Muscle of back (tissue), 10 donors: ENCODE results near the gene SLC17A8. TPM values are rescaled to one million over a fixed set of nuclear protein-coding genes. Genes with fewer than 3 reads are reported as not detected.

Experiments
- polyA plus RNA-seq, 10 donors: library from polyadenylated mRNA; unstranded; fragments of 120-200 nt; gene quantifications; one replicate each; pipeline ENCODE4 v1.2.1, GENCODE V29; 2013; ENCODE audit not compliant: insufficient read length in 10 of 10

Gene SLC17A8
- polyA plus RNA-seq, 10 donors = 0.05 to 0.74 (median 0.39) TPM

Other genes starting within 250 kb of the SLC17A8 start
- 10 to 100 TPM; 14.2 to 20.2 (median 16.4) TPM for gene BLTP3B, start 214.2 kb upstream of the SLC17A8 start, polyA plus RNA-seq
- gene ACTR6, start 156.3 kb upstream of the SLC17A8 start, polyA plus RNA-seq = 10 to 100 TPM; 19.6 to 23.7 (median 22.0) TPM
- gene DEPDC4, start 90.0 kb upstream of the SLC17A8 start, polyA plus RNA-seq = 1 to 10 TPM; 1.0 to 3.6 (median 1.6) TPM
- gene SCYL2, start 89.9 kb upstream of the SLC17A8 start, polyA plus RNA-seq = 10 to 100 TPM; 23.5 to 41.2 (median 33.1) TPM
- gene NR1H4, start 116.8 kb downstream of the SLC17A8 start, polyA plus RNA-seq = under 1 TPM in 3 of 10 donors, not detected in 7; 0.07 to 0.61 (median 0.38) TPM
- gene GAS2L3, start 216.6 kb downstream of the SLC17A8 start, polyA plus RNA-seq = 10 to 100 TPM; 10.9 to 28.5 (median 17.8) TPM